ENCODE results near the gene TOB2.
"Not testable (repeated sequence)": the region's sequence is repeated elsewhere in the genome, so short reads cannot be mapped to it uniquely, and the experiment has no call there.

TOB2 gene

DNA sequence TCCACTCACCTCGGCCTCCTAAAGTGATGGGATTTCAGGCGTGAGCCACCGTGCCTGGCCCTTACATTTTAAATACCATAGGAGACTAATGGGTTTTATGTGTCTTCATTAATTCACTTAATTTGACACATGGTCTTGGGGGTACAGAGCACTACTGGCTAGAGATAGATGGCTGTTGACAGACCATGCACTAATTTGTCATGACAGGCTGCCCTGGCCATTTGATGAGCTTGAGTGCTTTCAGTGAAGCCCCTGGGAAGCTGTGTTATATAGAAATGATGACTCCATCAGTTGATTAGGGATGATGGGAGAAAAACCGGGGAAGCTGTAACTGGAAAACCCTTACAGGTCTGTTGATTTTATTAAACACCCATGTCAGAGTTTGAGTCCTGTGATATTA lies 15.3 kb upstream of the TOB2 start:
- DNase-seq: no peak

DNA sequence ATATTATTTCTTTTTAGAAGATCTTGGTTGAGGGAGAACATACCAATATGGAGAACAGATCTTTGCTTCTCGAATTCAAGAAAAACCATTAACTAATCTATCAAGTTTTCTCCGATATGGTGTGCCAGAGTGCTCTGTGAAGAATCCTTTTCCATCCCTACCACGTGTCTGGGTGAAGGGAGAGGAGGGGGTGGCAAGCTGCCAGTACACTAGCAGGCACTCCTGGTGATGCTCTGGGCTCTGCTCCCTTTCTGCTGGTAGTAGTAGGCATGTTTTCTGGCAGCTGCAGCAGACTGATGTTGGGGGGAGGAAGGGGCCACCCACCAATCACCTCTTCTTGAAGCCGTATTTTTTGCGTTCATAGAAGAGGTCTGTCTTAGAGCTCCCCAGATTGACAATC lies 13.5 kb upstream of the TOB2 start:
- not testable (repeated sequence) for DNase-seq

DNA sequence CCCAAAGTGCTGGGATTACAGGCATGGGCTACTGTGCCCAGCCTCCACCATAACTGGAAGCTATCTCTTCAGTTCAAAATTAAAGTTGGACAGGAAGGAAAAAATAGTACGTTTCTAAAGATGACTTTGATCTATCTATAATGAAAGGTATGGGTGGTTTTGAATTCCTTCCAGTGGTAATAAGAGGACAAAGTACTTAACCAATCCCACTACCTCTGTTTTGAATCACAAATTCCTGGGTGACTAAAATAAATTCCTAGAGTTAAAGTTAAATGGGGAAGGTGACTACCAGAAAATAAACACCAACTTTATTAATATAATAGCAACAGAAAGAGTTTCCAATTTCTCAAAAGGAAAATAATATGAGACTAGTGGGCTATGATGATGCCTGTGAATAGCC lies 12.8 kb upstream of the TOB2 start:
- DNase-seq: no peak

DNA sequence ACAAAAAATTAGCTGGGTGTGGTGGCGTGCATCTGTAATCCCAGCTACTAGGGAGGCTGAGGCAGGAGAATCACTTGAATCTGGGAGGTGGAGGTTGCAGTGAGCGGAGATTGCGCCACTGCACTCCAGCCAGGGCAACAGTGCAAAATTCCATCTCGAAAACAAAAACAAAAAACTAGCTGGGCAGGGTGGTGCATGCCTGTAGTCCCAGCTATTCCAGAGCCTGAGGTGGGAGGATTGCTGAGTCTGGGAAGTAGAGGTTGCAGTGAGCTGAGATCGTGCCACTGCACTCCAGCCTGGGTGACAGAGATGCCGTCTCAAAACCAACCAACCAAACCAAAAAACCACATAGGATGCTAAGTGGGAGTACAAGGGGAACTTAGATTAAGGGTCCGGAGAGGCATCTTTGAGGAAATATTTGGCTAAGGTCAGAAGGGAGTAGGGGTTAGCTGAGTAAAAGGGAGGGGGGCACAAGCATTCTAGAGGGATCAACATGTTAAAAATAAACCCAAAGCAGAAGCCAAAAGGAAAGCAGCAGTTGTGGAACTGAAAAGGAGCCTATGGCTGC lies 11.6 kb upstream of the TOB2 start:
- DNase-seq: no peak

DNA sequence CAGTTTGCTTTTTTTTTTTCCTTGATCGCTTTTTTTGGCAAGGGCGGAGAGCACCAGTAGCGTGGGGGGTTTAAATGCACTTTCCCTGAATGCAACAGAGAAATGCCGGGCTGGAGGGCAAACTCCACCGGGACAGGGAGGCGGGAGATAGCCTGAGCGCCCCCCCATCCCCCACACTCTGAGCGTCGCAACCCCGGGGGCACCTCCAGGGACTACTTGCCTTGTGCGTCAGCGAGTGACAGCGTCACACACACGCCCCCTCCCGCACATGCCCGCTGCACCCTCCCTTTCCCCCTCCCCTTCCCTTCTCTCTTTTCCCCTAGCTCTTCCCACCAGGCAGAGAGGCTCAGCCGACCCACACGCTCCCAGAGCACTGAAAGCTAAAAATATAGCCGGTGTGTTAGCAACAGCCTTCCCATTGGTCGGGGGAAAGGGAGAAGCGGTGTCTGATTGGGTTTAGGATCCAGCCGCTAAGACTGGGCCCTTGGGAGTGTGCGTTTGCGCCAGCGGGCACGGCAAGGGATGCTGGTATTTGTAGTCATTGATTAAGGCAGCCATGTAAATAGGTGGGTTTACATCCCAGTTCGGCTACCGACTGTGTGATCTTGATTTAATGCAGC lies 1.7 kb upstream of the TOB2 start:
- peak; percentile 97 for DNase-seq

DNA sequence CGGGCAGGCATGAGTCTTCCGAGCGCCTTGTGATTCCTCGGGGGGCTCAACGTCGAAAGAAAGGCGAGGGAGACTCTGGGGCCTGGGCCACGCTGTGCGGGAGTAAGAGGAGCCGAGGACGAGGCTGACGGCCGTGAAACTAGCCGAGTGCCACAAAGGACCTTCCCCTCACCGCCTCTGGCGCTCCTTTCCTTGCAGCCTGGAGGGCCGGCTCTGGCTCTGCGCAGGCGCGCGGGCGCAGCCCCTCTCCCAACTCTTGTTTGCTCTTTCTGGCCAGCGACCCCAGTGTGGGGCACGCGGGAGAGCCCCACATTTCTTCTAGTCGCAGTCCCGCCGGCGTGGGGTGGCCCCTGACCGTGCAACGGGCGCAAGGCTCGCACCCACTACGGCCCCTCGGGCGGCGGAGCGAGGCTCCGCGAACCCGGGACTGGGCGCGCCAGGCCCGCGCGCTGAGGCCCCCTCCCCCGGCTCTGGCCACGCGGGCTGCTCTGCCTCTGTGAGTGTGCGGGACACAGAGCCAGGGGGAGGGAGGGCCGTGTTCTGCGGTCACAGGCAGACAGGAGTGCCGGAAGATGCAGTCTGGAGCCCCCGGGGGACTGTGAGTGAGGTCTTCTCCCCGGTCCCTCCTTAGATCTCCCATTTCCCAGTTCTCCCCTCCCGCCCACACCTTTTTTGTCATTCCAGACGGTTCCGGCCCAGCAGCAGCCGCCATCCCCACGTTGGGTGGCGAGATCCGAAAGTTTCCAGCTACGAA lies 1.0 kb upstream of the TOB2 start:
- peak; percentile 63 for DNase-seq

DNA sequence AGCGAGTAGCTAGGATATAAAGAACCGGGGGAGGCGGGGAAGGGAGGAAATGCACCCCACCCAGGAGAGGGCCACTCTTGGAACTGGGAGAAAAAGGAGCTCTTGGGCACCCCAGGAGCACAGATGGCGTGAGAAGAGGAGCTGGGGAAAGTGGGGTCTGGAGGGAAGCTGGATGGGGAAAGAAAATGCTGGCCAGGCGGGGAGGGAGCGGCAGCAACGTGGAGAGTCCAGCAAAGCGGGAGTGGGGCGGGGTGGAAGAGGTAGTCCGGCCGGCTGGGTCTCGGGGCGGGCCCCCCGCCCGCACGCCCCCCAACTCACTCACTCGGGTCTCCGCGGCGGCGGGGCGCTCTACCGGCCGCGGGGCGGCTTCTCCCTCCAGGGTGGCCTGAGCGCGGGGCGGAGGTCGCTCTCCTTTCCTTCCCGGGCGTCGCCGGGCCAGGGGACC lies 522 bp downstream of the TOB2 start:
- DNase-seq: no peak

DNA sequence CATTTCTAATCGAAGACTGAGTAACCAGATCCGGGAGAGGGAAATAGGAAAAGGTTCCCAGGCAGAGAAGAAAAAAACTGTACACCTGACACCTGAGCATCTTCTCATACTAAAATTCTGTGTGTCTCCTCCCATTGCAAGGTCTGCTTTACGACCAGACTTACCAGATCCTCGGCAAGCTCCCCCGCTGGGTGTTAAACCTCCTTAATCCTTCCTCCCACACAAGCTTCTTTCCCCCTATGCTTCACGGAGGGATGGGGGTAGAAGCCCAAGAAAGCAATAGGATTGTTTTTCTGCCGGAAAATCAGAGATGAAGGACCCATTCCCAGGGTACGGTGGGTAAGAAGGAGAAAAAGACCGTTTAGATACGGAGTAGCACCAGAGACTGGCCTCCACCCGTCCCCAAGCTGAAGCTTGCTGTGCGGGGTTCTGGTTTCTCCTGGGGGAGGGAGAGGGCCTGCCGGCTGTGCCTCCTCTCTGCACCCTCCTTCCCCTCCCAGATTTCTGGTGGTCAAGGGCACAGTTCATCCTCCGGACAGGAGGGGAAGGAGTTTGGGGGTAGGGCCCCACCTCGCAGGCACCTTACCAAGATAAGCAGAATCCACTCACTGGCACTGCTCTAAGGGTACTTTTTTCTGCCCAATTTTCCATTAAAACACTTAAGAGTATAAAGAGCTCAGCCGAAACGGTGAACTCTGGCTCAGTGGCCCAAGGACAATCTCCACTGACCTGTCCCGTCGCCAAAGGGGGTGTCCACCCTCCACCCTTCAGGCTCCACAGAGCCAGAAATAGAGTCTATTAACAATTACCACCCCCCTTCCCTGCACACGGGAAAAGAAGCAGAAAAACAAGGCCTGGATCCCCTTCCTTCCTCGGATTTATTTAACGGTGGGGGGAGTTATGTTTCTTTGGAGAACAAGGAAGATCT lies 1.2 kb downstream of the TOB2 start:
- peak; percentile 14 for DNase-seq

DNA sequence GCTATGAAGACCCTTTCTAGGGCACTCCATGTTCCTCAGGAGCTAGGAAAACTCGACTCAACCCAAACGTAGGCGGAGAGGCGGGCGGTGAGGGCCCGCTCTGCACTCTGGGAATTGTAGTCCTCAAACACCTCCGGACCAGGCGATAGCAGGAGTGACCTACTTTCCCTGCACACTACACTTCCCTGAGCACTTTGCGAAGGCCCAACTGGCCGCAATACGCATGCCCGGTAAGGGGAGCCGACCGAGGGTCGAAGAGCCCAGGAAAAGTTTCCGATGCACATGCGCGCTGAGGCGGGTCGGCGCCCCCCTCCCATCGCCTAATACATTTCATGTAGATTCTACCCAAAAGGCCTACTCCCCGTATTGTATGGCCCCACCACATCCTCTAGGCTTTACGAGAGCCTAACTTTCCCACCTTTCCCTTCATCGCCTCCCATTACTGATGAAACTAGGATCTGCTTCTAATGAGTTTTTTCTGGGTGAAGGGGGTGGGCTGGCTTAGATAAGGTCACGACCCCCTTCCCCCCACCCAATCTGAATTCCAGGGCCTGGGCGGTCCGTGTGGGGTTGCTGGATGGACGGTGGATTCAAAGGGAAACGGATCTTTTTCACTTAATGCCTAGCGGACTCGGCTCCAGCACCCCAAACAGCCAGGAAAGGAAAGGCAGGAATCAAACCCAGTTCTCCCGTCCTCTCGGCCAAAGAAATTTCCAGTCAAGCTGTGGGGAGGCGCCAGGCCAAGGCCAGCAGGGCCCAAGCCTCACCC lies 2.1 kb downstream of the TOB2 start:
- DNase-seq: peak; percentile 92

DNA sequence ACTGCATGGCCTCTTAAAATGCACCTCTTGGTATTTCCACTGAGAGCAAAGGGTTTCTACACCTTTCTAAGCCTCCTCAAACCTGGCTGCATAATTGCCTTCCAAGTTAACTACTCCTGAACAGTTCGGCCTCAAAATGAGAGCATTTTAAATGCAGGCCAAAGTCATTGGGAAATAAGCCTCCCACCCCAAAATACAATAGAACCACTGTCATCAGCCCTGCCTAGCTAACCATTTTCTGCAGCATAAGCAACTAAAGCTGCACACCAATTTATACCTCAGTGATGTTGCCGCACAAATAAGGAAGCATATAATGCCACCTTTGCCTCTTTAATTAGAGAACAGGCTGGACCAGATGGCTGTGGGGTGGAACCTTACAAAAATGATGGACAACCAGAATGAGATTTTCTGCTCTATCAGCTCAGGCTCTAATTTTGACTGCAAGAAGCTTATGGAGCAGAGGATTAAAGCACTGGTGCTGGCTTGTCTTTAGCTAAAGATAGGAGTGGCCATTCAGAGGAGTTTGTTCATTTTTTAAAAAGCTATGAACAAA lies 4.3 kb downstream of the TOB2 start:
- DNase-seq: no peak

DNA sequence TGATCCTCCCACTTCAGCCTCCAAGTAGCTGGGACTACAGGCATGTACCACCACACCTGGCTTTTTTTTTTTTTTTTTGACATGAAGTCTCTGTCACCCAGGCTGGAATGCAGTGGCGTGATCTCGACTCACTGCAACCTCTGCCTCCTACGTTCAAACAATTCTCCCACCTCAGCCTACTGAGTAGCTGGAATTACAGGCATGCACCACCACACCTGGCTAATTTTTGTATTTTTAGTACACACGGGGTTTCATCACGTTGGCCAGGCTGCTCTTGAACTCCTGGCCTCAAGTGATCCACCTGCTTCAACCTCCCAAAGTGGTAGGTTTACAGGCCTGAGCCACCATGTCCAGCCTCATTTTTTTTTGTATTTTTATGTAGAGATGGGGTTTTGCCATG lies 6.1 kb downstream of the TOB2 start:
- DNase-seq: not testable (repeated sequence)

DNA sequence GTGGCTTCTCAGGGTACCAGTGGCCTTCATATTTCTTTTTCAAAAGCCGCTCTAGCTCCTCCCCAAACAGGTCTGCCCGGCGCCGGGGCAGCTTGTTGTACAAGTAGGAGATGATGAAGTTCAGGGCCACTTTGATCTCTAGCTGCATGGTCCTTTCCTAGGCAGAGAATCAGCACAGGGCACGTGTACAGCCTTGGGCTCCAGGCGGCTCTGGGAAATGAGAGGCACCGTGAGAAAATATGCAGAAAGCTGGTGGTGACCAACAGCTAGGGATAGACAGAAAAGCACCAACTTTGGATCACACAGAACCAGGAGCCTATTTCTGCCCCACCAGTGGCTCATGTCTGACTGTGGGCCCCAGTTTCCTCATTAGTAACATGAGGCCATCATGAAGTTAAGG lies 9.4 kb downstream of the TOB2 start:
- no peak for DNase-seq

DNA sequence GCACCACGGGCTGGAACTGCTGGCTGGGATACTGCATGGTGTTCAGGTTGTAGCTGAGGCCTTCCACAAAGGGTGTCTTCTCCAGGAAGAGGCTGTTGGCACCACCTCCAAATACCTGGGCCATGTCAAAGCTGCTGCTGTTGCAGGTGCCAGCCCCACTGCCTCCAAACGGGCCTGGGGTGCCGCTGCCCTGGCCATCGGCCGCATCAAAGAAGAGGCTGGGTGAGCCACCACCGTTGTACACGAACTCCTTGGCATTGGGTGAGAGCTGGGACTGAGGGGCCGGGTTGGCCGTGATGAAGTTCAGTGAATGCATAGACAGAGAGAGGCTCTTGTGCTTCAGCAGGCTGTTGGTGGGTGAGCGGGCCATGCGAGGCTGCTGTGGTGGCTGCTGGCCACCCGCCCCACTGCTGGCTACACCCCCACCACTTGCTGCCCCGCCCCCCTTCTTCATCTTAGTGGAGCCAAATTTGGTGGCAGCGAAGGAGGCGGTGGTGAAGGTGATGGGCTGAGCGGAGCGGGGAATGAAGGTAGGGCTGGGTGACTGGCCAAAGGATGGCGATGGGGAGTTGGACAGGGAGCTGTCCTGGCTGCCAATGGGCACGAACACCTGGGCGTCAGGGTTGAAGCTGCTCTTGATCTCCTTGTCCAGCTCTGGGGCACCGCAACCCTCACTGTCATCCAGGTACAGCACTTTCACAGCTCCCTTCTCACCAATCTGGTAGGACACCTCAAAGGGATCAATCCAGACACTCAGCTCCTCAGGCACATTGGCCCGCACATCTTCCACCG lies 10.1 kb downstream of the TOB2 start:
- DNase-seq: no peak

DNA sequence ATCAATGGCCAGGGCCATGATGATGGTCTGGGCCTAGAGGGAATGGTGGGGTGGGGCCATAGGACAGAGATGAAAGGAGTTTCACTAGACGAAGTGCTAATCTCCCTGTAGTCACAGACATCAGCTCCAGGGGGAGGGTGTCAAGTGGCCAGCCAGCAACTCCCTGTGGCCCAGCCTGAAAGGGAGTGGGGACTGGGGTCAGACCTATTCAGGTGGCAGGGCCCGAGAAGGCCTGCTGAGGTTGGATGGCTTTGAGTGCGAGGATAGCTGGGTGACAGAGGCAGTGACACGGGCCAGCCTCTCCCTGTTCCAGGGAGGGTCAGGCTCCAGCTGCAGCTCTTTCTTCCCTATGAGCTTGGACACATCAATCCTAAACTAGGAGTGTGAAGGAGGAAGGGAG lies 11.0 kb downstream of the TOB2 start:
- DNase-seq: no peak

DNA sequence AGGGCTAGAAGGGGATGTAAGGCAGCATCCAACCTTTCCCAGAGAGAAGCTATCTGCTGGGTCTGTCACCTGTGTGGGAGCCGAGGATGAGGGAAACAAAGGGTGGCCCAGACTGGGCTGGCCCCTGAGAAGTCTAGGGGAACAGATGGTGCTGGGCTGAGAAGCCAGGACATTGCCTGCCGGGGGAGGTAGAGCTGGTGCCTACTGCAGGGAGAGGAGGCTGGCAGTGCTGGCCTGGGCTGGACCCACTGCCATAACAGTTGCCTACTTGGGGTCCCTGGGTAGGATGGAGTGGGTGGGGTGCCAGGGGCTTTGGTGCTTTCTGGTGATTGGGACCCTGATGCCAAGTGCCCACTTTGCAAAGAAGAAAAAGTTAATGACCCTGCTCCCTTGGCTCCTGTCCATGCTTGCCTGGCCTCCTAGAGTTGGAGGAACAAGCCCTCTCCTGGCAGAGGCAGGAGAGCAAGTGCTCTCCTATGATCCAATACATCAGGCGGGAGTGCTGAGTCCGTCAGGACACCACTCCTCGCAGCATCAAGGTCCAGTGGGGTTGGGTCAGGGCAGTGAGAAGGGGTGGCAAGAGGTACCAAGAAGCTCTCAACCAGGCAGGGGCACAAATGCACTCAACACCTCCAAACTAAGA lies 12.1 kb downstream of the TOB2 start:
- DNase-seq: not testable (repeated sequence)

DNA sequence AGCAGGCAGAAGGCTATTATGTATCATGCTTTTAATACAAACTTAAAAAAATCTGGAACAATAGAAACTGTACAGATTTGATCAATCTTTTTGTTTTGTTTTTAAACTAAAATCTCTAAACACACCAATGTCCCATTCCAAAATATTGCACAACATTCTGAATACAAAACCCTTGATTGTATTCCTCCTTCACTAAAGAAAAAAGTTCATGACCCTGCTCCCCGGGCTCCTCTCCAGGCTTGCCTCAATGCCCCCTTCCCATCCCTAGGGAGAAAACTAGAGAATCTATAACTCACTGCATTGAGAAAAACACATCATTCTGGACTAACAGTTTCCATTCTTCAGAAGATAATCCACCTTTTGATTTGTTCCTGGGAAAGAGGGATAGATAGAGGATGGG lies 13.1 kb downstream of the TOB2 start:
- not testable (repeated sequence) for DNase-seq

DNA sequence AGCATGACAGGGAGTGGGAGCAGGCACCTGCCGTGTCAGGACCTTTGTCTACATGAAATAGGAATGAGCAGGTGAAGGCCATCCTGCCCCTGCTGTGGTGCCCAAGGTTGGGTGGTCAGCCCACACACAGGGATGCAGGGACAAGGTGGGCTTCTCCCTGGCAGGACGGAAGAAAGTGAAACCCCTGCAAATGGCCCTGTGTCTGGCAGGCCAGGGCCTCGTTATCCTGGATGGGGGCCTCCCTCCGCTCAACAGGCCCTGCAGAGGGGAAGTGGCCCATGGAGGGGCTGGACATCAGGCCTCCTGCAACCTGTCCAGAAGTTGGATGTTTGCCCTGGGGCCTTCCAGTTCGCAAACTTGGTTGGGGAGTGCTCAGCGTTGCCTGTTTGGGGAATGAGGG lies 14.9 kb downstream of the TOB2 start:
- no peak for DNase-seq

DNA sequence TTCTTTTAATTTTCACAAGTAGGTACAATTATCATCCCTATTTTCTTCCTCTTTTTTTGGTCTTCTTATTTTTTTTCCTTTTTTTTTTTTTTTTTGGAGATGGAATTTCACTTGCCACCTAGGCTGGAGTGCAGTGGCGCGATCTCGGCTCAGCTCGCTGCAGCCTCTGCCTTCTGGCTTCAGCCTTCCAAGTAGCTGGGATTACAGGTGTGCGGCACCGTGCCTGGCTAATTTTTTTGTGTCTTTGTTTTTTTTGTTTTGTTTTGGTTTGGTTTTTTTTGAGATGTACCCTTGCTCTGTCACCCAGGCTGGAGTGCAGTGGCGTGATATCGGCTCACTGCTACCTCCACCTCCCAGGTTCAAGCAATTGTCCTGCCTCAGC lies 16.7 kb downstream of the TOB2 start:
- no peak for DNase-seq

DNA sequence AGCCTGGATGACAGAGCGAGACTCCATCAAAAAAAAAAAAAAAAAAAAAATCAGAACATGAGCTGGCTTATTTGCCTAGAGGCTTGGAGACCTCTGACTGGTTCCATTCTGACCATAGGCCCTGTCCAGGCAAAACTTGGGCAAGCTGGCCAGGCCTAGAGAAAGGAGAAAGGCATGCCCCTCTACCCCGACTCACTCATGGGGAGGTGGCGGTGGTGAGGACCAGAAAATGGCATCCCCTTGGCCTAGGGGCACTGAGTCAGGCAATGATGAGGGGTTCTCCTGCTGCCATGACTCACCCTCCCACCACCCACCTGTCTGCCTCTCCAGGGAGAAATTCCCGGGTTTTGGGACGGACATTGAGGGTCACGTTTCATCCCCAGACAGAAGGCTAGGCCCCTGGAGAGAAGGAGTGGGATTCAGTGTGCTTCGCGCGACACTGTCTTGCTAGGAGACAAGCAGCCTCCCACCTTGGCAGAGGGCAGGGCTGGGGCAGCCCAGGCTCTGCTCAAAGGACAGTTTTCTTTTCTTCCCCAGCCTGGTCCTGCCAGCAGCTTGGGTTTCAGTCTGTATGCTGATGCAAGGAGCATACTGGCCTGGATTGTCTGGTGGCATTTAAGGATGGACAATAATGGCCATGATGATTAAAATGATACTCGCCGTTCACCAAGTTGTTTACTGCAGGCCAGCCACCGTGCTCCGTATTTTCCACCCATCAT lies 17.2 kb downstream of the TOB2 start:
- DNase-seq: no peak
